H1 (cell line): ENCODE measurements around the gene GDNF. TPM values are rescaled to one million over a fixed set of nuclear protein-coding genes. Genes with fewer than 3 reads are reported as not detected.

Experiments used
- BCL11A ChIP-seq, 2 experiments: IDR thresholded peaks; one replicate each; pipeline ENCODE4 v1.6.1; 2011; ENCODE audit warnings: low read depth in 2 of 2, low read length in 2 of 2, mild to moderate bottlenecking in 2 of 2
- KDM5A ChIP-seq: fragments of 200-600 bp; IDR thresholded peaks from 2 replicates; pipeline ENCODE4 v1.7.1; 2012; ENCODE audit warnings: mild to moderate bottlenecking, low read length, inconsistent platforms, mixed read lengths
- MAFK ChIP-seq: IDR thresholded peaks from 2 replicates; pipeline ENCODE4 v1.6.1; 2012; ENCODE audit warnings: low read depth, mild to moderate bottlenecking, improper control_type of control experiment, low read length
- SIN3A ChIP-seq, 2 experiments: IDR thresholded peaks in 1 of 2; conservative IDR thresholded peaks in 1 of 2; 2 replicates each; pipeline ENCODE4 v1.6.1; 2011 to 2012; ENCODE audit warnings: low read length in 2 of 2, improper control_type of control experiment in 1 of 2, low read depth in 1 of 2, mild to moderate bottlenecking in 1 of 2
- polyA plus RNA-seq, 7 experiments: library from polyadenylated mRNA; depleted of rRNA in 3 of 7; stranded (reverse) in 5 of 7; unstranded in 2 of 7; fragments of >200 nt in 5 of 7; fragments of 200-250 nt in 2 of 7; gene quantifications; 1 replicate in 5 of 7; 2 replicates in 1 of 7; 4 replicates in 1 of 7; pipeline versions ENCODE4 v1.2.1 to v1.2.3, GENCODE V29; 2011 to 2013; ENCODE audit warnings: missing spikeins in 2 of 7, mixed read lengths in 2 of 7
- total RNA-seq: library from RNA; stranded (reverse); fragmentation: NEBNext Ultra II Directional; extraction: Animal tissue kit (Norgen Biotek cat#: 25700); gene quantifications from 2 replicates; pipeline ENCODE4 v1.2.1, GENCODE V29; 2021
- TF ChIP-seq, protein P1 (sequence below): fragments of 300-600 bp; sonication (generic); IDR thresholded peaks from 2 replicates; pipeline ENCODE4 v1.7.1; 2012; ENCODE audit warnings: low read length, moderate library complexity, mild to moderate bottlenecking, inconsistent platforms; ENCODE audit not compliant: insufficient replicate concordance

GDNF gene
- total and polyA plus RNA-seq, 2 of the 8 experiments (the other 6 are each of a cell fraction or from before 2014, with no cell fraction given) = 0.15 to 2.0 TPM

DNA sequence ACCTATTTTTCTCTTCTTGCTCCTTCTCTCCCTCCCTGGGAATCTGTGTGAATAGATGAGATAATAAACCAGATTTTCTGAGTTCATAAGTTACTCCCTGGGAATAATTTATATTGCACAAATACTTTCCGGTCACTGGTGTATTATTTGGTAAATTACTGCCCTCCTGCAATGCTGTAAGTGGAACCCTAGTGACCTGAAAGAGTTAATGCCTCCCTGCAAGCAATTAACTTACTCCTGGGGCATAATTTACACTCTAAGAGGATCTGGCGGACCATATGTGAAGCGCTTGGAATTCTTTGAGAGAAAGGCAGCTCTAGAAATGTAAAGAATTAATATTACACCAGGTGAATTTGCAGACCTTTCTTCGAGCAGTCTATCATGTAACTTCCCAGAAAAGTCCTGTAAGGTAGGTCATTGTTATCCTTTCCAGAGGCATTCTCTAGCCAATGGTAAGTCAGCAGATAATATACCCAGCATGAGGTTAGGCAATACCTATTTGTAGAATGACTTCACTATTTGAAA, 7.0 kb upstream of the GDNF start (continued):
- TF ChIP-seq, protein P1, sequence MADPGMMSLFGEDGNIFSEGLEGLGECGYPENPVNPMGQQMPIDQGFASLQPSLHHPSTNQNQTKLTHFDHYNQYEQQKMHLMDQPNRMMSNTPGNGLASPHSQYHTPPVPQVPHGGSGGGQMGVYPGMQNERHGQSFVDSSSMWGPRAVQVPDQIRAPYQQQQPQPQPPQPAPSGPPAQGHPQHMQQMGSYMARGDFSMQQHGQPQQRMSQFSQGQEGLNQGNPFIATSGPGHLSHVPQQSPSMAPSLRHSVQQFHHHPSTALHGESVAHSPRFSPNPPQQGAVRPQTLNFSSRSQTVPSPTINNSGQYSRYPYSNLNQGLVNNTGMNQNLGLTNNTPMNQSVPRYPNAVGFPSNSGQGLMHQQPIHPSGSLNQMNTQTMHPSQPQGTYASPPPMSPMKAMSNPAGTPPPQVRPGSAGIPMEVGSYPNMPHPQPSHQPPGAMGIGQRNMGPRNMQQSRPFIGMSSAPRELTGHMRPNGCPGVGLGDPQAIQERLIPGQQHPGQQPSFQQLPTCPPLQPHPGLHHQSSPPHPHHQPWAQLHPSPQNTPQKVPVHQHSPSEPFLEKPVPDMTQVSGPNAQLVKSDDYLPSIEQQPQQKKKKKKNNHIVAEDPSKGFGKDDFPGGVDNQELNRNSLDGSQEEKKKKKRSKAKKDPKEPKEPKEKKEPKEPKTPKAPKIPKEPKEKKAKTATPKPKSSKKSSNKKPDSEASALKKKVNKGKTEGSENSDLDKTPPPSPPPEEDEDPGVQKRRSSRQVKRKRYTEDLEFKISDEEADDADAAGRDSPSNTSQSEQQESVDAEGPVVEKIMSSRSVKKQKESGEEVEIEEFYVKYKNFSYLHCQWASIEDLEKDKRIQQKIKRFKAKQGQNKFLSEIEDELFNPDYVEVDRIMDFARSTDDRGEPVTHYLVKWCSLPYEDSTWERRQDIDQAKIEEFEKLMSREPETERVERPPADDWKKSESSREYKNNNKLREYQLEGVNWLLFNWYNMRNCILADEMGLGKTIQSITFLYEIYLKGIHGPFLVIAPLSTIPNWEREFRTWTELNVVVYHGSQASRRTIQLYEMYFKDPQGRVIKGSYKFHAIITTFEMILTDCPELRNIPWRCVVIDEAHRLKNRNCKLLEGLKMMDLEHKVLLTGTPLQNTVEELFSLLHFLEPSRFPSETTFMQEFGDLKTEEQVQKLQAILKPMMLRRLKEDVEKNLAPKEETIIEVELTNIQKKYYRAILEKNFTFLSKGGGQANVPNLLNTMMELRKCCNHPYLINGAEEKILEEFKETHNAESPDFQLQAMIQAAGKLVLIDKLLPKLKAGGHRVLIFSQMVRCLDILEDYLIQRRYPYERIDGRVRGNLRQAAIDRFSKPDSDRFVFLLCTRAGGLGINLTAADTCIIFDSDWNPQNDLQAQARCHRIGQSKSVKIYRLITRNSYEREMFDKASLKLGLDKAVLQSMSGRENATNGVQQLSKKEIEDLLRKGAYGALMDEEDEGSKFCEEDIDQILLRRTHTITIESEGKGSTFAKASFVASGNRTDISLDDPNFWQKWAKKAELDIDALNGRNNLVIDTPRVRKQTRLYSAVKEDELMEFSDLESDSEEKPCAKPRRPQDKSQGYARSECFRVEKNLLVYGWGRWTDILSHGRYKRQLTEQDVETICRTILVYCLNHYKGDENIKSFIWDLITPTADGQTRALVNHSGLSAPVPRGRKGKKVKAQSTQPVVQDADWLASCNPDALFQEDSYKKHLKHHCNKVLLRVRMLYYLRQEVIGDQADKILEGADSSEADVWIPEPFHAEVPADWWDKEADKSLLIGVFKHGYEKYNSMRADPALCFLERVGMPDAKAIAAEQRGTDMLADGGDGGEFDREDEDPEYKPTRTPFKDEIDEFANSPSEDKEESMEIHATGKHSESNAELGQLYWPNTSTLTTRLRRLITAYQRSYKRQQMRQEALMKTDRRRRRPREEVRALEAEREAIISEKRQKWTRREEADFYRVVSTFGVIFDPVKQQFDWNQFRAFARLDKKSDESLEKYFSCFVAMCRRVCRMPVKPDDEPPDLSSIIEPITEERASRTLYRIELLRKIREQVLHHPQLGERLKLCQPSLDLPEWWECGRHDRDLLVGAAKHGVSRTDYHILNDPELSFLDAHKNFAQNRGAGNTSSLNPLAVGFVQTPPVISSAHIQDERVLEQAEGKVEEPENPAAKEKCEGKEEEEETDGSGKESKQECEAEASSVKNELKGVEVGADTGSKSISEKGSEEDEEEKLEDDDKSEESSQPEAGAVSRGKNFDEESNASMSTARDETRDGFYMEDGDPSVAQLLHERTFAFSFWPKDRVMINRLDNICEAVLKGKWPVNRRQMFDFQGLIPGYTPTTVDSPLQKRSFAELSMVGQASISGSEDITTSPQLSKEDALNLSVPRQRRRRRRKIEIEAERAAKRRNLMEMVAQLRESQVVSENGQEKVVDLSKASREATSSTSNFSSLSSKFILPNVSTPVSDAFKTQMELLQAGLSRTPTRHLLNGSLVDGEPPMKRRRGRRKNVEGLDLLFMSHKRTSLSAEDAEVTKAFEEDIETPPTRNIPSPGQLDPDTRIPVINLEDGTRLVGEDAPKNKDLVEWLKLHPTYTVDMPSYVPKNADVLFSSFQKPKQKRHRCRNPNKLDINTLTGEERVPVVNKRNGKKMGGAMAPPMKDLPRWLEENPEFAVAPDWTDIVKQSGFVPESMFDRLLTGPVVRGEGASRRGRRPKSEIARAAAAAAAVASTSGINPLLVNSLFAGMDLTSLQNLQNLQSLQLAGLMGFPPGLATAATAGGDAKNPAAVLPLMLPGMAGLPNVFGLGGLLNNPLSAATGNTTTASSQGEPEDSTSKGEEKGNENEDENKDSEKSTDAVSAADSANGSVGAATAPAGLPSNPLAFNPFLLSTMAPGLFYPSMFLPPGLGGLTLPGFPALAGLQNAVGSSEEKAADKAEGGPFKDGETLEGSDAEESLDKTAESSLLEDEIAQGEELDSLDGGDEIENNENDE = no peak
- TF ChIP-seq KDM5A (no peak), MAFK (no peak), BCL11A (IDR thresholded peaks at IDR 0.05; ENCODE audit: low read depth in 2 of 2, low read length in 2 of 2) (no peak), SIN3A (conservative IDR thresholded peaks at IDR 0.05 in 1 of 2, IDR thresholded peaks at IDR 0.05 in 1 of 2; ENCODE audit: low read depth in 1 of 2, low read length in 2 of 2) (no peak)
